ES-I3 (cell line): Measurements from ENCODE around the gene OR7A10.

ENCODE experiments used
- H3K36me3 ChIP-seq: 2 replicates; pipeline ENCODE4 v1.6.1; 2013; ENCODE audit warnings: mild to moderate bottlenecking, low read length, control low read depth, moderate library complexity; ENCODE audit not compliant: insufficient read depth
- H3K4me1 ChIP-seq: 2 replicates; pipeline ENCODE4 v1.6.1; 2013; ENCODE audit warnings: mild to moderate bottlenecking, control low read depth, low read length; ENCODE audit not compliant: insufficient read depth
- H3K9ac ChIP-seq: 2 replicates; pipeline ENCODE4 v1.6.1; 2013; ENCODE audit warnings: low read depth, mild to moderate bottlenecking, low read length, moderate library complexity
- H3K9me3 ChIP-seq: 2 replicates; pipeline ENCODE4 v1.6.1; 2013; ENCODE audit warnings: mild to moderate bottlenecking, low read length, moderate library complexity; ENCODE audit not compliant: control insufficient read depth, insufficient read depth

Gene OR7A10

DNA sequence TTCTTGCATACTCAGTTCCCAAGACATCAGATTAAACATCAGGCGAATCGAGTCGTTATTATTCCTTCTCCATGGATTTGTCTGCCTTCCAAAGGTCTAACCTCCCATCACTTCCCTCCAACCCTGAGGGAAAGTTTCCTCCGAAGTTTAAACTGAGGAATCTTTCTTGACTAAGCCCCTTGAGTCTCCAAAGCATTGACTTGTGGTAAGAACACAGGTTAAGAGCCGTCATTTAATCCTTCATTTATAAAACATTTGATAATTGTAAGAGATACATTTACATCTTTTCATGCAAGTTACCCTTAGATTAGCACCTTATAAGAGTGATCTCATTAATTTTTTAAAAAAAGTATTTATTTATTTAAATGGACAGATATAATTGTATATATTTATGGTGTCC is at the start of gene OR7A10:
Gene OR7A10, minus strand, starts transcription at position 101 of the 400 bp plus-strand sequence. CDS start 7,045 bp downstream, outside the sequence.
- Histone ChIP-seq H3K9me3 (no peaks in the 10 kb centered on the region), H3K4me1 (no peaks in the 10 kb centered on the region), H3K36me3 (no peaks in the 10 kb centered on the region), H3K9ac (no peak within 1 kb of the TSS)

DNA sequence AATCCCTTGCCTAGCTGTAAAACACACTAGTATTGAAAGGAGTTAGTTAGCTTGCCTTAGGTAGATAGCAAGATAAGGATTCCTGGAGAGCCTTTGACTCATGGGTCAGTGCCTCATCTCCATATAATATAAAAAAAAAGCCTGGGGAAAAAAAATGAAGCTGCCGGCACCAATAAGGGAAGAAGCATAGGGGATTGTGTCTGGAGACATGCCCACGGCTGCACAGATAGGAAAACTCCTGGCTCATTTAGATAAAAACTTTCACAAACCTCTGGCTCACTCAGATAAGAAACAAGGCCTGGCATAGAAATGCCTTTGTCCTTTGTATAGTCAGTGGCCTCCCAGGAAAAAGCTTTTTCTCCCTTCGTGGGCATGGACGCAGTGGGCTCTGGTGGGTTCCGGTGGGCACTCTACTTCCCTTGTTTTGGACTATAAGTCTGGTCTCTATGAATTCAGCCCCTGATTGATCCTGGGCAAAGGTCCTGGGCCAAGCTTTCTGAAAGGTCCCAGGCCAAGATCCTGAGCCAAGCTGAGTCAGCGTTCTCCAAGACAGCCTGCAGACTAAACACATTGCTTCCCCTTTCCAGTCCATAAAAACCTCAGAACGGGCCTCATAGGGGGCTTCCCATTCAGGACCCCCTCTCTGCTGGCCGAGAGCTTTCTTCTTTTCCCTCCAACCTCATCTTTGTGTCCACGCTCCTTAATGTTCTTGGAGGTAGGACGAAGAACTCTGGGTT is 42.1 kb upstream of the OR7A10 start:
- Histone ChIP-seq H3K36me3 (no peaks in the 10 kb centered on the region), H3K9ac (no peak overlapping the region), H3K4me1 (no peaks in the 10 kb centered on the region), H3K9me3 (no peaks in the 10 kb centered on the region)

DNA sequence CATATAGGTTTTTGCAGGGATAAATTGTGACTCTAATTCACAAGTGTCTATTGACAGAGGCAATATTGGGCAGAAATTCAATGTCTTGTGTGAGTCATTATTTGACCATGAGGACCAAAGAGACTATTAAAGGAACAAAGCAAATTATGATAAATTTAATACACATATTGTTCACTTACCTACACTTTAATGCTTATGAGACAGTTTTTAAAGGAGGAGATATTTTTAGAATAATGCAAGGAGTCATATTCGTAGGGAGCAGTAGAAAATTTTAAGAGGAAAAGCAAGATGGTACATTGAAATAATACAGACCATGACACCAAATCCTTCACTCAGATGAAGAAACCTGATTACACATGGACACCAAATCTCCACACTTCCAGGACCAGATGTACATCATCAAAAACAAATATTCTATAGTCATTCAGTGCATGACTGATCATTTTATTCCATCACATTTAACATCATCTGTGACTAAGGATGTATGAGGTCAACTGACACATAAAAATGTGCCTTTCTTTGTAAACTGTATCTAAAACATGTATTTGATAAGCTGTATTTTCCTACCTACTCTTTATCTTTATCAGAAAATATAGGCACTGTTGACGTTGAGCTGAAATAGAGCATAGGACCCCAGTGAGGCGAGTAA is 41.4 kb upstream of the OR7A10 start:
- Histone ChIP-seq H3K9ac (no peak overlapping the region), H3K9me3 (no peaks in the 10 kb centered on the region), H3K36me3 (no peaks in the 10 kb centered on the region), H3K4me1 (no peaks in the 10 kb centered on the region)

DNA sequence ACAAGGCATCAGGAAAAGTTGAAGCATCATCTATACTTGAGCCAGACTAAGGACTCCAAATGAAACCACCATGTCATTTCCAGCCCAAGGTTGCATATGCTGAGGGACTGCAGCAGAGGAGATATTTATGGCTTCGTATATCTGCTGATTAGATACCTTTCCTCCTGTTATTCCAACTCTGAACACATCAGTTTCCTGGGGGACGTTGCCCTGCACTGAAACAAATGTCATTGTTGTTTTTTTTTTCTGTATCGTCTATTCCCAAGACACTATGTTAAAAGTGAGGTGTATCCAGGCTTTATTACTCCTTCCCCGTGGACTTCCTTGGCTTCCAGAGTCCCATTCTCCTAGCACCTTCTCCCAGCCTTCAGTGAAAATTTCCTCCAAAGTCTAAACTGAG is 37.3 kb upstream of the OR7A10 start, which contains the start of gene OR7A17:
Gene OR7A17, minus strand, starts transcription at position 101 of the 400 bp plus-strand sequence. CDS start 4,777 bp downstream, outside the sequence.
- Histone ChIP-seq H3K9me3 (no peaks in the 10 kb centered on the region), H3K36me3 (no peaks in the 10 kb centered on the region), H3K4me1 (no peaks in the 10 kb centered on the region), H3K9ac (no peak within 1 kb of the TSS)

DNA sequence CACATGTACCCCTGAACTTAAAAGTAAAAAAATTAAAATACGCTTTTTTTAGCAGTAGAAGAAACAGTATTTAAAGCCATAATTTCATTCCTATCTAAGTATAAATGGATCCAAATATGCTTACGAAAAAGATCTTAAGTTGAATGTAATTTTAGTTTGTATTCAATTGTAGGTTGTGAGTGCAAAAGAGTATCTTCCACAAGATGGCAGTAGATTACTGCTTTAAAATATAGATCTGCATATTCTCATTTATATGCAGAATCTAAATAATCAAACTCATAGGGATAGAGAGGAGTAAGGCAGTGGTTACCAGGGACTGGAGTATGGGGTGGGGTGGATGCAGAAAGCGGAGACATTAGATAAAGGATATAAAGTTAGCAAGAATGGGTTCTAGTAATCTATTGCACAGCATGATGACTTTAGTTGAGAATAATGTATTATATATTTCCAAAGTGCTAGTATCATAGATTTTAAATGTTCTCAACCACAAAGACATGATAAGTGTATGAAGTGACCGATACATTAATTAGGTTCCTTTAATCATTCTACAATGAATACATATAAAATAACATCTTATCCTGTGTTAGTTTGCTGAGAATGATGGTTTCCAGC is 23.0 kb upstream of the OR7A10 start:
- H3K4me1 ChIP-seq: no peaks in the 10 kb centered on the region
- peaks cover 4% of the 10 kb centered on the region; the same call in 1 of the 2 replicates for H3K9me3 ChIP-seq
- no peaks in the 10 kb centered on the region for H3K36me3 ChIP-seq
- no peak overlapping the region for H3K9ac ChIP-seq

DNA sequence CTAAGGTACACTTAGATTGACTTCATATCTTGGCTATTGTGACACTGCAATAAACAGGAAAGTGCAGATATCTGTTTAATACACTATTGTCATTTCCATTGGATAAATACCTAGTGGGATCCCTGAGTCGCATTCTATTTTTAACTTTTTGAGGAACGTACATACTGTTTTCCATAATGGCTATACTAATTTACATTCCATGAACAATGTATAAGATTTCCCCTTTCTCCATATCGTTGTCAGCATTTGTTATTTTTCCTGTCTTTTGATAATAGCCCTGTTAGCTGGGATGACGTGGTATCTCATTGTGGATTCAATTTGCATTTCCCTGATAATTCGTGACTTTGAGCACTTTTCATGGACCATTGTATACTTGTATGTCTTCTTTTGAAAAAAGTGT is 19.8 kb upstream of the OR7A10 start:
- Histone ChIP-seq H3K36me3 (no peaks in the 10 kb centered on the region), H3K9ac (no peak overlapping the region), H3K9me3 (peaks cover 4% of the 10 kb centered on the region; the same call in 1 of the 2 replicates), H3K4me1 (no peaks in the 10 kb centered on the region)

DNA sequence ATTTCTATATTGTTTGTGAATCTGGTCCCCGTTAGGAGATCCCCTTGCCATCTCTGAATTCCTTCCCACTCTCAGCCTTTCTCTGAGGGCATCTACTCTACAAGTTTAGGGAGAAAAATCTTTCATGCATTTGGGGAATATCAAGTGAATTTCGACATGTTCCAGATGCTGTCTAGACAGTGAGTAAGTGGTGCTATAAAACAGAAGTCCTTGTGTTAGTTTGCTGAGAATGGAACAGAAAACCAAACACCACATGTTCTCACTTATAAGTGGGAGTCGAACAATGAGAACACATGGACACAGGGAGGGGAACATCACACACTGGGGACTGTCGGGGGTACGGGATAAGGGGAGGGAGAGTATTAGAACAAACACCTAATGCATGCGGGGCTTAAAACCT is 5.1 kb downstream of the OR7A10 start:
- no peaks in the 10 kb centered on the region for H3K4me1 ChIP-seq
- peaks cover 3% of the 10 kb centered on the region; the same call in 1 of the 2 replicates for H3K9me3 ChIP-seq
- no peak overlapping the region for H3K9ac ChIP-seq
- H3K36me3 ChIP-seq: no peaks in the 10 kb centered on the region

DNA sequence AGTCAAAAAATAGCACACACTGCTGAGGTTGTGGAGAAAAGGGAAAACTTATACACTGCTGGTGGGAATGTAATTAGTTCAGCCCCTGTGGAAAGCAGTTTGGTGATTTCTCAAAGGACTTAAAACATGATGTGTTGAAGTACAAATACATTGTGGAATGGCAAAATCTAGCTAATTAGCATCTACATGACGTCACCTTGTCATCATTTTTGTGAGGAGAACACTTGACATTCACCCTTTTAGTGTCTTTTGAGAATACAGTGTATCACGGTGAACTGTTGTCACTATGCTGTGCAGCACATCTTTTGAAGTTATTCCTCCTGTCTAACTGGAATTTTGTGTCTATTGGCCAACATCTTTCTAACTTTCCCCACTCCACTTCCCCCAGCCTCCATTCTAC is 5.6 kb downstream of the OR7A10 start:
- Histone ChIP-seq H3K9me3 (peaks cover 3% of the 10 kb centered on the region; the same call in 1 of the 2 replicates), H3K36me3 (no peaks in the 10 kb centered on the region)

DNA sequence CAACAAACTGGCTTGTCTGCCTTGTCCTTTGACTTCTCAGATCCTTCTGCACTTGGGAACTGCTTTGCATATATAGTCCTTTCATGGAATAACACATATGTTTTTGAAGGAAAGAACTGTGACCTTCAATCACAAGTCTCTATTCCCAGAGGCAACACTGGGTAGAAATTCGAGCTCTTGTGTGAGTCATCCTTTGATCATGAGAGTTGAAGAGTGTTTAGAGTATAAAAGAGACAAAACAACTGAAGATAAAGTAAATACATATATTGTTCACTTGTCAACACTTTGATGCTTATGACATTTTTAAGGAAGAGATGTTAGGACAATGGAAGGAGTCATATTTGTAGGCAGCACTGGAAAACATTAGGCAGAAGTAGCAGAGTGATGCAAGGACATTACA is 8.5 kb downstream of the OR7A10 start:
- H3K36me3 ChIP-seq: no peaks in the 10 kb centered on the region
- 0 out of 2 replicates have a peak, but pooled peaks cover under 1% of the 10 kb centered on the region for H3K4me1 ChIP-seq
- peaks cover 3% of the 10 kb centered on the region; the same call in 1 of the 2 replicates for H3K9me3 ChIP-seq
- H3K9ac ChIP-seq: no peak overlapping the region

More for the DNA sequence above, 5.6 kb downstream of the OR7A10 start:
- H3K4me1 ChIP-seq: no peaks in the 10 kb centered on the region
- H3K9ac ChIP-seq: no peak overlapping the region

DNA sequence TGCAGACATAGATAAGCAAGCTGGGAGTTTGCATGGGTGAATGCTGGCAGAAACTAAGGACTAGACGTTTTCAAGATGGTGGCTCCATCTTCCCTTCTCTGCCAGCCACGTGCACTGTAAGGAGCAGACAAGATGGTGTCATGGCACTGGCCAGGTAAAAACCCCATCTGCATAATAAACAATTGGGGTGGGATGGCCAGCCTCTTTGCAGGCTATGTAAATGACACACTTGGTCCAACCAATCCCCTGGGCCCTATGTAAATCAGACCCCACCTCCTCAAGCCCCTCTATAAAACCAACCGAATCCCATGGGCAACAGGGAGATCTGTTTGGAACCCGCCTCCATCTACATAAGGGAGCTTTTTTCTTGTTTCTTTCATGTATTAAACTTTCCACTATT is 11.3 kb downstream of the OR7A10 start:
- Histone ChIP-seq H3K9ac (no peak overlapping the region), H3K9me3 (peaks cover 3% of the 10 kb centered on the region; the same call in 1 of the 2 replicates), H3K4me1 (peaks cover 5% of the 10 kb centered on the region; the same call in 1 of the 2 replicates), H3K36me3 (no peaks in the 10 kb centered on the region)

DNA sequence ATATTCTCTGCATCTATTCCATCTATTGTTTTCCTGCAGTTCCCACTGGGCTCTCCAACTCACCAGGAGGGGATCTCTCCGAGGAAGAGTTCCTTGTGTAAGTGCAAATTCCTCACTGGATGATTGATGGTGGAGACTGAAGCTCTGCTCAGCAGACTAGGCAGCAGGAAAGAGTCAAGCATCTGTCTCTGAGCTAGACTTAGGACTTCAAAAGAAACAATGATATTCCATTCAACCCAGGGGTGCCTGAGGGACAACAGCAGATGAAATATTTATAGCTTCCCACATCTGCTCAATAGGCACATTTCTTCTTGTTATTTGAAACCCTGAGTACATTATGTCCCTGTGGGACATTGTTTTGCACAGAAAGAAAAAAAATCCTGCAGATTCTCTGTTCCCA is 13.7 kb downstream of the OR7A10 start, which contains the start of the genes OR7A5 and OR7C1:
Gene OR7A5, minus strand, starts transcription at position 175 of the 400 bp plus-strand sequence. CDS start 6,944 bp downstream, outside the sequence.
Gene OR7C1, minus strand, starts transcription at position 175 of the 400 bp plus-strand sequence. CDS start 35,049 bp downstream, outside the sequence.
- H3K9me3 ChIP-seq: peaks cover 11% of the 10 kb centered on the region
- no peak within 1 kb of the TSS for H3K9ac ChIP-seq
- H3K4me1 ChIP-seq: peaks cover 5% of the 10 kb centered on the region; the same call in 1 of the 2 replicates
- H3K36me3 ChIP-seq: no peaks in the 10 kb centered on the region

DNA sequence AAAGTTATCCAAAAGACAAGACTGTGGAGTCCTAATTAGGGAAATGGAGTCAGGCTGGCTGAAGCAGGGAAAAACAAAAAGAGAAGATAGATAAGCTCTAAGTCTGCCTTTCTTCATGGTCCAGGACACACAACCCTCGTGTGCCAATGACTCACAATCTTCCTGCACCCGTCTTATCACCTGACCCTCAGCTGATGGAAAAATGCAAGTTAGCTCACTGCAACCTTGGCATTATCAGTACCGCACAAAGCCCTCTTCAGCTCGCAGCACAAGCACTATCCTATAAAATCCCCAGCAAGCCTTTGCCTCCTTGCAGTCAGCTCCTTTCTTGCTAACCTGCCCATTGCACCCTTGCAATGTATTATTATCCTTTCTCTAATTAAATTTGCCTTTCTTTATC is 18.0 kb downstream of the OR7A10 start:
- Histone ChIP-seq H3K9ac (no peak overlapping the region), H3K9me3 (peaks cover 9% of the 10 kb centered on the region; the same call in 1 of the 2 replicates), H3K36me3 (no peaks in the 10 kb centered on the region), H3K4me1 (peaks cover 5% of the 10 kb centered on the region; the same call in 1 of the 2 replicates)

DNA sequence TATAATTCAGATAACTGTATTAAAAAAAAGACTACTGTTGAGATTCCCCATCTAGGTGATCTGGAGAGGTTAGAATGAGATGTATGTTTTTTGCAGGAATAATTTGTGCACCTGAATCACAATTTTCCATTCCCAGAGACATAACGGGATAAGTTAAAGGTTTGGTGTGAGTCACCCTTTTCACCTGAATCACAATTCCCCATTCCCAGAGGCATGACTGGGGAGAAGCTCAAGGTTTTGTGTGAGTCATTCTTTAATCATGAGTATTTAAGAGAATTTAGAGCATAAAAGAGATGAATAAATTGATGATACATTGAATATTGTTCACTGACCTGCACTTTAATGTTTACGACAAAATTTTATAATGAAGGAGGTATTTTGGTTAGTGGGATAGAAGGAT is 22.7 kb downstream of the OR7A10 start:
- peaks cover 9% of the 10 kb centered on the region; the same call in 1 of the 2 replicates for H3K9me3 ChIP-seq
- no peaks in the 10 kb centered on the region for H3K36me3 ChIP-seq
- no peaks in the 10 kb centered on the region for H3K4me1 ChIP-seq
- no peak overlapping the region for H3K9ac ChIP-seq

DNA sequence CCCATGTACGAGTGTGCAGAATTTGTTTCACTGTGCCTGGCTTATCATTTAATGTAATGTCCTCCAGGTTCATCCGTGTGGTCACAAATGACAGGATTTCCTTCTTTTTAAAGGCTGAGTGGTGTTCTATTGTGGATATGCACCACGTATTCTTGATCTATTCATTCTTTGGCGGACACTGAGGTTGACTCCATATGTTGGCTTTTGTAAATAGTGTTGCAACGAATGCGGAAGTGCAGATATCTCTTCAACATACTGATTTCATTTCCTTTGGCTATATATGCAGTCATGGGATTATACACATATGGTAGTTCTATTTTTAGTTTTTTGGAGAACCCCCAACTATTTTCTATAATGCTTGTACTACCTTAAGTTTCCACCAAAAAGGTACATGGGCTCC is 26.8 kb downstream of the OR7A10 start:
- no peaks in the 10 kb centered on the region for H3K36me3 ChIP-seq
- H3K9ac ChIP-seq: no peak overlapping the region
- no peaks in the 10 kb centered on the region for H3K9me3 ChIP-seq
- no peaks in the 10 kb centered on the region for H3K4me1 ChIP-seq
